GM19372 (cell line): ENCODE data around the gene PRKCD.
"Not testable (repeated sequence)": the region's sequence is repeated elsewhere in the genome, so short reads cannot be mapped to it uniquely, and the experiment has no call there.

ENCODE experiments used
- ATAC-seq: cut with Tn5 transposase; IDR thresholded peaks from one replicate; pipeline ENCODE4 v1.9.1; 2021; ENCODE audit warnings: mild to moderate bottlenecking, low read depth, moderate library complexity; ENCODE audit not compliant: unreplicated experiment

PRKCD gene

DNA sequence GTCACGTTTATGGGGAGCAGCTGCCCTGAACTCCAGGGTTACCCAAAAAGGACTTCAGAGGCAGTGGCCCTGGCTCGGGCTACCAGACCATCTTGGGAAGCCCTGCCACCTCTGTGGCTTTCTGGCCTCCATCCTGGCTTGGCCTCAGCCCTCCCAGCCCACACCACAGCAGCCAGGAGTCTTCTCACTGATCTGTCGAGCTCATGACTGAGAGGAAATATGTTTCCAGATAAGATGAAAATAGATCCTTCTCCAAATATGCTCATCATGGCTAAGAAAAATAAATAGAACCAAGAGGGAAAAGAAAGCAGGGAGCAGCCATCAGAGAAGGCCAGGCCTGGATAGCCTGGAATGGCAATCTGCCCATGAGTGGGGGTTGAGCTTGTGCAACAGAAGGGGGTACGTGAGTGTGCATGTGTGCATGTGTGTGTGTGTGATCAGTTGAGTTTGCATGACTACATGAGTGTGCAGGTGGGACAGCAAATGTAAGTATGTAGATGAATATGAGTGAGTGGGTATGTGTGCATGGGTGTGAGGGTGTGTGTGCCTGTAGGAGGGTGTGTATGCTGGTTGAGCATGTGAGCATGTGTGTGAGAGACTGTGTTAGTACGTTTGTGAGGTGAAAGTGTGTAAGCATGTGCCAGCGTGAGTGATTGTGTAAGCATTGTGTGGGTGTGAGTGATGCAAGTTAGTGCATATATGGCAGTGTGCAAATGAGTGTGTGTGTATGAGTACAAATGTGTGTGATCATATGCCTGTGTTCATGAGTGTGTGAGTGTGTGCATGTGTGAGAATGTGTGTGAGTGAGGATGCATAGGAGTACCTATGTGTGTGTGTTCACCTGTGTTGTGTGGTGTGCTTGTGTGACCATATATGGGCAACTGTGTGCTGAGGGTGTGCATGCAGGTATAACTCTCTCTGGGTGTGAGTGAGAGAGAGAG lies 20.8 kb upstream of the PRKCD start:
- no peak for ATAC-seq

DNA sequence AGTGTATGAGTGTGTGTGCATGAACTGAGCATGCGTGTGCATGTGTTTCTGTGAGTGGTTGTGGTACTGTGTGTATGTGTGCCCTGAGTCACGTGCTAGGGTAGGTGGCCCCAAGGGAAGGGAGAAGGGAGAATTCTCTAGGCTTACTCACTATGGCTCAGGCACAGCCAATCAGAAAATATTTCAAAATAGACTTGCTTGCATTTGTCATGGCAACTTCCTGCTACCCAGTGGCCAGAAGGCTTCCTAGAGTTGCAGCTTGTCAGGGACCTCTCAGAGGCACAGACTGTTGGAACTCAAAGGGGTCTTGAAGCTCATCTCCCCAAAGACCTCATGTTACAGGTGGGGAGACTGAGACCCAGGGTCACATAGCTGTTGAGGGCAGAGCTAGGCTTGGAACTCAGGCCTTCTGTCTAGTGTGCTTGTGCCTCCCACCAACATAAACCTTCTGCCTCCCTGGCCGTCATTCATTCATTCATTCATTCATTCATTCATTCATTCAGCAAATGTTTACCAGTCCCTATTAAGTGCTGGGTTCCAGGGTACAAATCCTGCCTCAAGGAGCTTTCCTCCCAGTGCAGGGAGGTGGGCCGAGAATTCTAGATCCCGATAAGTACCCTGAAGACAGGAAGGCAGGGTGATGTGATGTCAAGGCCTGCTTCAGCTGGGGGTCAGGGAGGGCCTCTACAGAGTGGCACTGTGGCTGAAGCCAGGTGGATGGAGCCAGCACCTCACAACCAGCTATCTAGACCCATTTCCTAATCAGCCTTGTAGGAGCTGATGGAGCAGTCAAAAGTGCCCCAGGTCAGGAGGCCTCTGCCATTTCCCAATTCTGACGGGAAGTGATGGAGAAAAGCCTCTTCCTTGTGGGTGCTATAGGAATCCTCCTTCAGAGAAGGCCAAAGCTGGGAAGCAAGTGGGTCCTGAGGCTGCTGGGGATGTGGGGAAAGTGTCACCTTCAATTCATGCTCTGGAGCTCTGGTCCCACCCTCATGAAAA lies 19.9 kb upstream of the PRKCD start:
- ATAC-seq, result no peak

DNA sequence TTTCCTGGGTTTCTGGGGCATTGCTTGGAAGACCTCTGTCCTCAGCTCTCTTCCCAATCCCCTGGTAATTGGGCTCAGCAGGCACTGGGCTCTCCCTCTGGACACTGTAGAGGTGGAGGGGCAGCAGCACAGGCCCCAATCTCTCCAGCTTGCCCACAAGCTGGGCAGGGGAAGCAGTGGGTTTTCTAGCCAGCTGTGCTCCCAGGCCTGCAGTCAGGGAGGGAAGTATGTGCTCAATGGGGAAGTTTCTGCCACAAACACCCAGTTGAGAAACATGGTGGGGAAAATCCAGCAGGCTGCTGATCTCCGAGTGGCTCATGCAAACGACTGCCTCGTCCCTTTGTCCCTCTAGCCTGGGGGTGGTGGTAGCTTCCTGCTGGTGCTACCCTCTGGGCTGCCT lies 18.0 kb upstream of the PRKCD start:
- ATAC-seq, result no peak

DNA sequence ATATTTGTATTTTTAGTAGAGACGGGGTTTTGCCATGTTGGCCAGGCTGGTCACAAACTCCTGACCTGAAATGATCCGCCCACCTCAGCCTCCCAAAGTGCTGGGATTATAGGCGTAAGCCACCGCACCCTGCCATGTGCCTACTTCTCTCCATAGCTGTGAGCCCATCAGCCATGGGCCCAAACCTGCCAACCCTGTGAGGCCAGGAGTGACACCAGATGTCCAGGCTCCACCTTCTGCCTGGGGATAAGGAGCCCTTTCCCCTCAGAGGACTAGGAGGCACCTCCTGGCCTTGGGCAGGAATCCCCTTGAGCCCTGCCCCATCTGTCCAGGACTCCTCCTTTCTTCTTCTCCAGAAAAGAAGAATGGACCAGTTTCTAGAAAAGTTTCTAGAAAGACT lies 16.6 kb upstream of the PRKCD start:
- no peak for ATAC-seq

DNA sequence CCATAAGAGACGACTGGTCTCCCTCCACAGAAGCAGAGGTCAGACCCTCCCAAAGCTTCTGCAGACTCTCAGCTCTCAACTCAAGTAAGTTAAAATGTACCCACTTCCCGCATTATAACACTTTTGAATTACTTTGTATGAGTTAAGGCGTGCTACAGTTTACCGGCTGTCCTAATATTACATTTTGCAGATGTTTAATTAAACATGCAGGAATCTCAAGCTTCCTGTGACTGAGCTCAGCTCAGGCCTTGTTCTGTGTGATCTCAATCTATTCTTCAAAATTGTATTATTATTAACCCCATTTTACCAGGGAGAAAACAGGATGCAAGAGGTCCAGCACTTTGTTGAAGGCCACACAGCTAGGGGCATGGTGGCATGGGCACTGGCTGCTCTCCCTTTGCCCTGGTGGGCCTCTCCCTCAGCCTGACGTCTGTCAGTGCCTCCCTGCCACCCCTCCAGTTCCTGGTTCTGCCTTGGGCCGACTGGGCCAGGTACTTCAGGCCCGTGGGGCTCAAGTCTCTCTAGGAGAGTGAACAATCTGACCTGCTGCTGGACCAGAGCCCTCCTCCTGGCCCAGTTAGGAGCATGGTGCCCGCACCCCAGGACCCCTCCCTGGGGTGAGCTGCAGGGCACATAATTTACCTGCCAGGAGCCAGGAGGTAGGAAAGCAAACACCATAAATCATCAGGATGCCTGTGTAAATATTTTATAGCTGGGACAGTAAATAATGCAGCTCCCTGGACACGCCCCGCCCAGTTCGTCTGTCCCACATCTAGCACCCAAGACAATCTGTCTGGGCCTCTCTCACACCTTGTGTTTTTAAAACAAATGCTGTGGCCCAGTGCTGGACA lies 15.9 kb upstream of the PRKCD start:
- no peak for ATAC-seq

DNA sequence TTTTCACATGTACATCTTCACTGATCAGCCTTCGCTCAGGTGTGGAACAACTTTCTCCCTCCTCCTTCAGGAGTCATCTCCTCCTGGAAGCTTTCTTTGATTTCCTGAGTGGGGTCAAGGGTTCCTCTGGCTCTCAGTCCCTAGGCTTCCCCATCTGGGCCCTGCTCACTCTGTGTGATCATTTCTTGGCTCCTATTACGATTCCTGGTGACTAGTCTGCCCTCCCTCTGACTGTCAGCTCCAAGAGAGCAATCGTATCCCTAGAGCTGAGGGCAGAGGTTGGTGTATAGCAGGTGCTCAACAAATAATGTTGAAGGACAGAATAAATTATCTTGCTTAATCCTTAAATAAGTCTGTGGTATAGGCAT lies 15.3 kb upstream of the PRKCD start:
- no peak for ATAC-seq

DNA sequence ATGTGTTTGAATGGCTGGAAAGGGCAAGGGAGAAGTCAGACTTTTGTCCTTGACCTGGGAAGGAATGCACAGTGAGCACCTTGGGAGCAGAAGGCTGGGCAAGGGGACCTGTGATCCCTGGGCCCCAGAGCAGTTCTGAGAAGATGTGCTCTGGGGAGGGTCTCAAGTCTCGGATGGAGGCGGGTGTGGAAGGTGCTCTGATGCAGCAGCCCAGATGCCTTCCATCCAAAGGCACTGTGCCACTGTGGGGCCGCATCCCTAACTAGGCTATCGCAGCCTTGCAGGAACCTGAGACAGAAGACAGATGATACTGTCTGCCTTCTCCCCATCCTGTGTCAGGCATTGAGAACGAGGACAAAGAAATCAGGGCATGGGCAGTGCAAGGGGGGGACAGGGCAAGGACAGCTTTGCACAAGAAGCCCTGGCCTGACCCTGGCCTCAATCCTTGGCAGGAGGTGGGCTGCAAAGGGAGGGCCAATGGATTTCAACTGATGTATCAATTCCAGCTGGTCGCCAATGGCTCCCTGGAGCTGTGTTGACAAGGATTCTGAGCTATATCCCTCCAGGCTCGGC lies 14.6 kb upstream of the PRKCD start:
- no peak for ATAC-seq

DNA sequence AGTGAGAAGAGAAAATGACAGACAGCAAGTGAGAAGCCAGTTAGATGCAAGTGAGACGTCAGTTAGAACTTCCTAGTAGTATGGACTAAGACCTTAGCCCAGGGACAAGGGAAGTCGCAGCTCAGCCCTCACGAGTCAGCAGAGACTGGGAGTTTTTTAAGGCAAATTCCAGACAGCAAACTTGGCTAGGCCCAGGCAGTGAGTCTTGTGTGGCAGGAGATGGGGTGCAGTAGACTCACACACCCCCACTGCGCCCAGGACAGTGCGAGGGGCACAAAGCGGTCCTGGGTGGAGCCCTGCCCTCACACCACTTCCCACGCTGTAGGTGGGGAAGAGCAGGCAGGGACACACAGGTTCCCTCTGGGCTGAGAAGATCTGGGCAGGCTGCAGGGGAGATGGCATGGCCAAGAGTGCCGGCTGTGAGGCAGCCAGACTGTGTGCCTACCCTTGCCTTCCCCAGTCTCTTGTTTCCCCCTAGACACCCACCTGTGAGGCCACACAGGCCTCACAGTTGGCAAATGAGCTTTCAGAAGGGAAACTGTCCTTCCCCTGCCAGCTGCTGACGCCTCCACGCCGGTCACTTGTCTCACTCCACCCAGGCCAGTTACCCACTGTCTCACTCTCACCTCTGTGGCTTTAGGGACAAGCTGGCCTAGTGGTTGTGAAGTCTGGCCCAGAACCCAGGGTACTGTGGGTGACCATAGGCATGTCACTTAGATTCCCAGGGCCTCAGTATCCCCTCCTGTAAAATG lies 13.7 kb upstream of the PRKCD start:
- ATAC-seq, result no peak

DNA sequence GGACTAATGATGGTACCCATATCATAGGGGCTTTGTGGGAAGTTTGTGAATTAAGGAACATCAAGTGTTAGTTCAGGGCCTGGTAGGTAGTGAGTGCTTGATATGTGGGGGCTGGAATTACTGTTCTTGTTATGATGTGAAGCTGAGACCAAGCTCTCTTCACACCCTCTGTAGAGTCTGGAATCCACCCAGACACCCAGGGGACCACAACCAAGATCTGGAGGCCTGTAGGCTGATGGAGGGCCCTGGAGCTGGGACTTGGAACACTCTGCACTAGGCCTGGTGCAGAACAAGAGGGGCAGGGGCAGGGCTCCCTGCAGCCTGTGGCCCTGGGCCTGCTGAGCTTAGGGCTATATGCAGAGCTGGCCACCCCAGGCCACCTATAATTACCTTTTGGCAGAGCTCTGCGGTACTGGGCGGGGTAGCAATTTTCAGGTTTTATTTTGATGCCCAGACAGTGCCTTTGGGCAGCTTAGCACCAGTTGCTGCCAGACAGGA lies 13.1 kb upstream of the PRKCD start:
- ATAC-seq, result no peak

DNA sequence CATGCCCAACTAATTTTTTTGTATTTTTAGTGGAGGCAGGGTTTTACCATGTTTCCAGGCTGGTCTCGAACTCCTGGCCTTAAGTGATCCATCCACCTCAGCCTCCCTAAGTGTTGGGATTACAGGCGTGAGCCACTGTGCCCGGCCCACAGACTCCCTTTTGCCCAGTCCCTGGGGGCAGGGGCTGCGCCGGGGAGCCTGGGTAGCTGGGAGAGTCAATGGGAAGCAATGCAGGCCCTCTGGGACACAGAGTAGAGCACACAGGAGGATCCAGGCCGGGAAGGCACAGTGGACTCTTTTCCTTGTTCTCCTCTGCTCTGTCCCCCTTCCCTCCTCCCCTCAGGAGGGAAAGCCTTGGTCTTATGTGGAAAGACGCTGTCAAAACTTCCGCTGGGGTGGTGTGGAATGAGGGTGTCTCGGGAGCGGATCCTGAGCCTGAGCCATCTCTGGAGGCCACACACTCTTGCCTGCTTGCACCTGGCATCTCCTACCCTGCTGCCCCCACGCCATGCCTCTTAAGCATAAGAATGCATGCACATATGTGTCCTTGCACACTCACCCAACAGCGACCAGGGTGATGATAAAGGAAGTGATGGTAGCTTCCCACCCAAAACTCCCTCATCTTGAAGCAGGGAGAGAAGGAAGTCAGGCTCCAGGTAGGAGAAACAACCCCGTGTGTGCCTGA lies 11.9 kb upstream of the PRKCD start:
- ATAC-seq, result no peak

DNA sequence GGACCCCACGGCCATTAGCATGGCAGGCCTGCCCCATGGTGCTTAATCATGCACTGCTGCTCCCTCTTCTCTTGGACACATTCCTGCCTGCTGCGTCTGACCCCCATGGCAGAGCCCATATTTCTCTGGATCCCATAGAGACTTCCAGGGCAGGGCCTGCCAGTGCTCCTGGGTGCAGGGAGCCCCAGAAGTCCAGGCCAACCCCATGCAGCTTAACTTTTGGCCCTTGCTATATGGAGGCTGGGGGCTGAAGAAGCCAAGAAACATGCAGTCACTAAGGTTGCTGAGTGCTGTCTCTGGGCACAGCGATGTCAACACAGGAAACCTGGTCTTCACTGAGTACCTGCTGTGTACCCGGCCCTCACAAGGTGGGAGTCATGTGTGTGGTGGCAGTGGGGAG lies 11.3 kb upstream of the PRKCD start:
- no peak for ATAC-seq

DNA sequence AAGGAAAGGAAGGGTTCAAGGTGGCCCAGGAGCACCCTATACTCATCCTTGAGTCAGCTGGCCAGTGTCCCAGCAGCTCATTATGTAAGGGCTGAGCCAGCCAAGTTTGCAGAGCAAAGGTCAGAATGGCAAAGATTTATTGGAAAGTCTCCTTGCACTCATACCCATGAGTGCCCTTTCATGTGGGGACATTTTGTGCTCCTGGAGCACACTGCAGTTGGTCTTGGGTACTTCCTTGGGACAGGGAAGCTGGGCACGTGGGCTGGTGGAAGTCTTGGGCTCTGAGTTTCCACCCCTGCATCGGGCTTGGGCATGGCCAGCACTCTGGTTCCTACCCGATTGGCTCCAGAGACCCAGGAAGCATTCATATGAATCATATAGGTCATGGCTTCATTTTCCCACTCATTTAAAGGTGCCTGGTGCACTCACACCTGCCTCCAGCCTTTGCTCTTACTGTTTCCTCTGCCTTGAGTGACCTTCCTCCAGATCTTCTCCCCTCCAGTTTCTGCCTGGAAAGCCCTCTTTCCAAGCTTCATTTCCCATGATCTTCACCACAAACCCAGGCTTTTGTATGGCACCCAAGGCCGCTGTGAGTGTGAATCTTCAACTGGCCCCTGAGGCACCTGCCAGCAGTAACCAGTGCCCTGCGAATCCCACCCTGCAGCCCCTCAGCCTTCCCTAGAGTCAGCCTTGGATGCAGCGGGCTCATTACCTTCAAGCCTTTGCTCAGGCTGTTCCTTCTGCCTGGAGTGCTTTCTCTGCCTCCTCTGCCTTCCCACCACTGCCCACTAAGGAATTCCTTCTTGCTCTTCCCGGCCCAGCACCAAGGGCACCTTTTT lies 10.5 kb upstream of the PRKCD start:
- no peak for ATAC-seq

DNA sequence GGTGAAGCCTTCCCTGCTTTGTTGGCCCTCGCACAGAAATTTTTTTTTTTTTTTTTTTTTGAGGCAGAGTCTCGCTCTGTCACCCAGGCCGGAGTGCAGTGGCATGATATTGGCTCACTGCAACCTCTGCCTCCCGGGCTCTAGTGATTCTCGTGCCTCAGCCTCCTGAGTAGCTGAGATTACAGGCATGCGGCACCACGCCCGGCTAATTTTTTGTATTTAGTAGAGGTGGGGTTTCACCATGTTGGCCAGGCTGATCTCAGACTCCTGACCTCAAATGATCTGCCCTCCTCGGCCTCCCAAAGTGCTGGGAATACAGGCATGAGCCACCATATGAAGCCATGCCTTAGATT lies 9.9 kb upstream of the PRKCD start:
- ATAC-seq, result not testable (repeated sequence)

DNA sequence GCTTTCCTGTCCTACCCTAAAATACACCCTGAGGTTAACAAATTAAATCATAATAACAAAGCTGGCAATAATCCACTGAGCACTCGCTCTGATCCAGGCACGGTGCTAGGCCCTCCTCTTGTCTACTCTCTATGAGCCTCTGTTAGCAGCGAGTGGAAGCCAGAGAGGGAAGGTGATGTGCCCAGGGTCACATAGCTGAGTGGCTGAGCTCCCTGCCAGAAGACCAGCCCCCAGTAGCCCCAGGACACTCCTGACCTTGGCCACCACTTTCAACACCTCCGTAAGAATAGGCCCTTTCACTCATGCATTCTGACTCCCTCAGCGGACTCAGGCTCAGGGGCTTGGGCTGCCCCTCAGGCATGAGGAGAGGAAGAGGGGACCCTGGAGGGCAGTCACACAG lies 9.5 kb upstream of the PRKCD start:
- no peak for ATAC-seq

DNA sequence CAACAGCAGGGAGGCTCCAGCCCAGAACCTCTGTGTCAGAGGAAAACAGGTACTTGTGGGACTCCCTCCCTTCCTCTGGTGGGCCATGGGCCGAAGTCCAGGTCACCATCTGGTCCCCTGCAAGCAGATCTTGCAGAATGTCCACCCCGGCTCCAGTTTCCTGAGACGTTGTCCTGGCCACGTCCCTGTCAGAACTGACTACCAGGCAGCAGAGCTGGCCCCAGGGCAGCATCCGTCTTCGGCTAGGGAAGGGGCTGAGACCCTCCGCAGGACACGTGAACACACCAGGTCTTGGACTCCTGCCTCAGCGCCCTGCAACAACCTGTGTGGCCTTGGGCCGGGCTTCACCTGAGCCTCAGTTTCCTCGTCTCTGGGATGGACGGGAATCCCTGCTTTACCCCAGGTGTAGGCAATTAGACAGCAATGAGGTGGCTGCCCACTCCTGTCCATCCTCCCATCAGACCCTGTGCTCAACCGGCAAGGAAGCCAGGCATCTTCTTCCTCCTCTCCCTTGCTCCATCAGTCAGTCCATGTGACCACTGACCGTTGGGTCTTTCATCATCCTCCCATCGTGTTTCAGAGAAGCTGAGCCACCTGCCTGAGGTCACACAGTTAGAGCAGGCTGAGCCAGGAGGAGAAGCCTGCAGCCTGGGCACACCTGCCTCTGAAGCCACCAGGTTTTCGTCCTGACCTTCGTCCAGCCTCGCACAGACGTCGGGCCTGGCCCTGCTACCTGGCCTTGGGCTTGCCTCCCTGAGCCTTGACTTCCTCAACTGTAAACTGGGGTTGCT lies 8.9 kb upstream of the PRKCD start:
- ATAC-seq, result no peak

DNA sequence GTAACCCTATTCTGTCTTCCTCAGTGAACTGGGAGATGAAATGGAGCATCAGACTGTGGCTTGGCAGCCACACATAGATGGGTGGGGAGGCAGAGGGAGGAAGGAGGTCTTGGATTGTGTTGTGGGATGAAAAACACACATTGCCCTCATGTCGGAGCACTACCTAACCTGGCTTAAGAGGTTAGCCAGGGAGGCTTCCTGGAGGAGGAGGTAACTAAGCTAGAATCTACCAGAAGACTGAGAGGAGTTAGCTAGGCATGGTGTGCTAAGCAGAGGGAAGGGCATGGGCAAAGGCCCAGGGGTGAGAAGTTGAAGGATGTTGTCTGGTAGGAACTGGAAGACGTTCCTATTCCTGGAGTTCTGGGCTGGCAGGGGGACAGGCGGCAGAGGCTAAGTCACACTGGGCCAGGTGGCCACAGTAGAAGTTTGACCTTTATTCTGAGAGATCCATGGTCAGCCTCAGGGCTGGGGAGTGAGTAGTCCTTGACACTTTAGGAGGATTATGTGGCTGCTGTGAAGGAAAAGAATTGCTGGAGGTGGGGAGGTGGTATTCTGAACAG lies 7.7 kb upstream of the PRKCD start:
- ATAC-seq, result no peak

DNA sequence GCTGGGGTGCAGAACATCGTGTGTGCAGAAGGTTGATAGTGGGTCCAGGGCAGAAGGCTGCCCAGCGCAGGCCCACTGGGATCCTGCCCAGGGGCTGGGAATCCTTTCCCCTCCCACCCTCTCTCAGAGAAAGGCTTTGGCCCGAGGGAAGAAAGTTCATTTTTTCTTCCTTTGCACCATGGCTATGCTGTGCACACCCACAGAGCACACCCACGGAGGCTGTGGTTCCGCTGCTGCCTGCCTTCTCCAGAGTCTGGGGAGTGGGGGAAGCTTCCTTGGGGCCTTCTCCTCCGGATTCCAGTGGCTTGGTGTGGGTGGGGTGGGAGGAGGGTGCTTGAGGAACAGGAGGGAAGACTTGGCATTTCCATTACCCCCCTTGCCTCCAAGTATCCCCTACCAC lies 7.0 kb upstream of the PRKCD start:
- ATAC-seq, result no peak
